ENCODE data around the gene HOXC13.

Gene HOXC13

GRCh38 chr12:53953831-53954693 lies 15.4 kb downstream of the HOXC13 start:
- H3K36me3 ChIP-seq (ENCODE audit: insufficient read depth, low read length), result no peaks in the 10 kb centered on the region
- H3K27ac ChIP-seq (ENCODE audit: low read length), result no peak overlapping the region
- H4K20me1 ChIP-seq (ENCODE audit: insufficient read depth, low read length), result no peaks in the 10 kb centered on the region
- ATAC-seq (ENCODE audit: insufficient read depth, low read depth) (no peak), DNase-seq (no peak)
- H2AFZ ChIP-seq (ENCODE audit: low read depth, low read length), result no peak overlapping the region
- H3K79me2 ChIP-seq (ENCODE audit: insufficient read depth, low read length), result no peaks in the 10 kb centered on the region
- no peaks in the 10 kb centered on the region for H3K9me3 ChIP-seq (ENCODE audit: insufficient read depth, low read length, severe bottlenecking)
- no peak overlapping the region for H3K9ac ChIP-seq (ENCODE audit: low read depth, low read length)
- TF ChIP-seq CTCF (IDR thresholded peaks at IDR 0.05; ENCODE audit: borderline replicate concordance, extremely low read depth, low read length, poor library complexity, severe bottlenecking) (no peak), EZH2 (IDR thresholded peaks at IDR 0.05; ENCODE audit: borderline replicate concordance, low read depth, low read length, severe bottlenecking) (peak; percentile 23)
- H3K4me3 ChIP-seq (ENCODE audit: low read depth in 1 of 2, low read length in 2 of 2), result no peak overlapping the region
- H3K4me2 ChIP-seq (ENCODE audit: insufficient read depth, low read length), result no peak overlapping the region
- H3K4me1 ChIP-seq (ENCODE audit: insufficient read depth, low read length), result no peaks in the 10 kb centered on the region
- peaks cover 64% of the 10 kb centered on the region for H3K27me3 ChIP-seq (ENCODE audit: insufficient read depth, low read length, poor library complexity)

GRCh38 chr12:53954694-53955035 lies 16.0 kb downstream of the HOXC13 start, which contains the start of gene HOXC12:
Gene HOXC12, plus strand, starts transcription at chr12:53954903. Its CDS starts 27 bp downstream, at chr12:53954930.
- Histone ChIP-seq H4K20me1 (ENCODE audit: insufficient read depth, low read length) (no peaks in the 10 kb centered on the region), H3K79me2 (ENCODE audit: insufficient read depth, low read length) (no peaks in the 10 kb centered on the region), H3K9me3 (ENCODE audit: insufficient read depth, low read length, severe bottlenecking) (no peaks in the 10 kb centered on the region), H3K27ac (ENCODE audit: low read length) (no peak within 1 kb of the TSS), H2AFZ (ENCODE audit: low read depth, low read length) (no peak within 1 kb of the TSS), H3K4me2 (ENCODE audit: insufficient read depth, low read length) (no peak within 1 kb of the TSS), H3K4me1 (ENCODE audit: insufficient read depth, low read length) (no peaks in the 10 kb centered on the region), H3K4me3 (ENCODE audit: low read depth in 1 of 2, low read length in 2 of 2) (no peak within 1 kb of the TSS), H3K27me3 (ENCODE audit: insufficient read depth, low read length, poor library complexity) (peaks cover 68% of the 10 kb centered on the region), H3K36me3 (ENCODE audit: insufficient read depth, low read length) (no peaks in the 10 kb centered on the region), H3K9ac (ENCODE audit: low read depth, low read length) (no peak within 1 kb of the TSS)
- ATAC-seq (ENCODE audit: insufficient read depth, low read depth) (no peak), DNase-seq (no peak)
- TF ChIP-seq EZH2 (IDR thresholded peaks at IDR 0.05; ENCODE audit: borderline replicate concordance, low read depth, low read length, severe bottlenecking) (no peak), CTCF (IDR thresholded peaks at IDR 0.05; ENCODE audit: borderline replicate concordance, extremely low read depth, low read length, poor library complexity, severe bottlenecking) (no peak)

- Histone ChIP-seq H3K9ac (ENCODE audit: low read depth, low read length) (no peak overlapping the region), H3K36me3 (ENCODE audit: insufficient read depth, low read length) (no peaks in the 10 kb centered on the region), H2AFZ (ENCODE audit: low read depth, low read length) (no peak overlapping the region), H3K4me3 (ENCODE audit: low read depth in 1 of 2, low read length in 2 of 2) (no peak overlapping the region), H3K27ac (ENCODE audit: low read length) (no peak overlapping the region), H3K27me3 (ENCODE audit: insufficient read depth, low read length, poor library complexity) (peaks cover 67% of the 10 kb centered on the region), H3K4me1 (ENCODE audit: insufficient read depth, low read length) (no peaks in the 10 kb centered on the region), H4K20me1 (ENCODE audit: insufficient read depth, low read length) (no peaks in the 10 kb centered on the region), H3K9me3 (ENCODE audit: insufficient read depth, low read length, severe bottlenecking) (no peaks in the 10 kb centered on the region), H3K4me2 (ENCODE audit: insufficient read depth, low read length) (no peak overlapping the region), H3K79me2 (ENCODE audit: insufficient read depth, low read length) (no peaks in the 10 kb centered on the region)
- DNase-seq, result no peak
- TF ChIP-seq CTCF (IDR thresholded peaks at IDR 0.05; ENCODE audit: borderline replicate concordance, extremely low read depth, low read length, poor library complexity, severe bottlenecking), result no peak
- no peak for TF ChIP-seq EZH2 (IDR thresholded peaks at IDR 0.05; ENCODE audit: borderline replicate concordance, low read depth, low read length, severe bottlenecking)
- ATAC-seq (ENCODE audit: insufficient read depth, low read depth), result no peak
Measured at GRCh38 chr12:53955036-53955775, 16.6 kb downstream of the HOXC13 start.
